Neural cell (in vitro differentiated cells): ENCODE measurements around the gene EFCAB12.

Source experiments
- EP300 ChIP-seq: fragments of 450-650 bp; conservative IDR thresholded peaks from 2 replicates; pipeline ENCODE4 v1.6.1; 2014; ENCODE audit warnings: antibody characterized with exemption, mild to moderate bottlenecking, moderate library complexity; ENCODE audit not compliant: poor library complexity, severe bottlenecking
- EZH2 ChIP-seq: fragments of 200-600, 300-800 bp; shearing (Covaris generic), sonication (generic); IDR thresholded peaks from 2 replicates; pipeline ENCODE4 v1.6.1; 2014; ENCODE audit warnings: antibody characterized with exemption, low read length, borderline replicate concordance, mild to moderate bottlenecking; ENCODE audit not compliant: insufficient read depth, poor library complexity, severe bottlenecking
- MXI1 ChIP-seq: fragments of 450-650 bp; conservative IDR thresholded peaks from 2 replicates; pipeline ENCODE4 v1.6.1; 2014; ENCODE audit warnings: antibody characterized with exemption, mild to moderate bottlenecking; ENCODE audit not compliant: poor library complexity, severe bottlenecking
- RAD21 ChIP-seq: fragments of 450-650 bp; conservative IDR thresholded peaks from 2 replicates; pipeline ENCODE4 v1.6.1; 2014; ENCODE audit warnings: antibody characterized with exemption, mild to moderate bottlenecking, moderate library complexity
- SMC3 ChIP-seq: fragments of 450-650 bp; conservative IDR thresholded peaks from 2 replicates; pipeline ENCODE4 v1.6.1; 2014; ENCODE audit warnings: antibody characterized with exemption, mild to moderate bottlenecking, moderate library complexity; ENCODE audit not compliant: poor library complexity
- TAF1 ChIP-seq: IDR thresholded peaks from 2 replicates; pipeline ENCODE4 v1.6.1; 2012; ENCODE audit warnings: low read depth
- TF ChIP-seq, protein P1 (sequence below): fragments of 450-650 bp; IDR thresholded peaks from 2 replicates; pipeline ENCODE4 v1.5.1; 2014; ENCODE audit warnings: antibody characterized with exemption, mild to moderate bottlenecking, moderate library complexity; ENCODE audit not compliant: poor library complexity, severe bottlenecking
- TF ChIP-seq, protein P2 (sequence below): IDR thresholded peaks from 2 replicates; pipeline ENCODE4 v1.6.1; 2012; ENCODE audit warnings: borderline replicate concordance

DNA sequence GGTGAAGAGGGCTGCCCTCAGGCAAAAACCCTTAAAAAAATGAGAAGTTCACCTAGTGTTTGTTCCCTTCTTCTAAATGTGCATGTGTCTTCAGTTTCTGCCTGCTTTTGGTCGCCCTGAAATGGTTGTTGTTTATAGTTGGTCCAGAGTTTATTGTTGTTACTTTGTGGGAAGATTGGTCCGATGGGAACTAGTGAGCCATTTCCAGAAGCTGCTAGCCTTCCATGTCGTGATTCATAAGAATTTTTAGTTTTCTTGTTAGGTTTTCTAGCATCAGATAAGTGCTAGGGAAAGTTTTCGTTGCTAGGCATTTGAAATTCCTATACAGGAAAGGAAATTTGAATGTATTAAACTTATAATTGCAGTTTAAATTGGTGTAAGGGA, 45.3 kb upstream of the EFCAB12 start:
- TF ChIP-seq TAF1 (no peak), EZH2 (no peak), MXI1 (no peak), EP300 (no peak), RAD21 (no peak), SMC3 (no peak)
- TF ChIP-seq, protein P1, sequence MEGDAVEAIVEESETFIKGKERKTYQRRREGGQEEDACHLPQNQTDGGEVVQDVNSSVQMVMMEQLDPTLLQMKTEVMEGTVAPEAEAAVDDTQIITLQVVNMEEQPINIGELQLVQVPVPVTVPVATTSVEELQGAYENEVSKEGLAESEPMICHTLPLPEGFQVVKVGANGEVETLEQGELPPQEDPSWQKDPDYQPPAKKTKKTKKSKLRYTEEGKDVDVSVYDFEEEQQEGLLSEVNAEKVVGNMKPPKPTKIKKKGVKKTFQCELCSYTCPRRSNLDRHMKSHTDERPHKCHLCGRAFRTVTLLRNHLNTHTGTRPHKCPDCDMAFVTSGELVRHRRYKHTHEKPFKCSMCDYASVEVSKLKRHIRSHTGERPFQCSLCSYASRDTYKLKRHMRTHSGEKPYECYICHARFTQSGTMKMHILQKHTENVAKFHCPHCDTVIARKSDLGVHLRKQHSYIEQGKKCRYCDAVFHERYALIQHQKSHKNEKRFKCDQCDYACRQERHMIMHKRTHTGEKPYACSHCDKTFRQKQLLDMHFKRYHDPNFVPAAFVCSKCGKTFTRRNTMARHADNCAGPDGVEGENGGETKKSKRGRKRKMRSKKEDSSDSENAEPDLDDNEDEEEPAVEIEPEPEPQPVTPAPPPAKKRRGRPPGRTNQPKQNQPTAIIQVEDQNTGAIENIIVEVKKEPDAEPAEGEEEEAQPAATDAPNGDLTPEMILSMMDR = no peak
- TF ChIP-seq, protein P2, sequence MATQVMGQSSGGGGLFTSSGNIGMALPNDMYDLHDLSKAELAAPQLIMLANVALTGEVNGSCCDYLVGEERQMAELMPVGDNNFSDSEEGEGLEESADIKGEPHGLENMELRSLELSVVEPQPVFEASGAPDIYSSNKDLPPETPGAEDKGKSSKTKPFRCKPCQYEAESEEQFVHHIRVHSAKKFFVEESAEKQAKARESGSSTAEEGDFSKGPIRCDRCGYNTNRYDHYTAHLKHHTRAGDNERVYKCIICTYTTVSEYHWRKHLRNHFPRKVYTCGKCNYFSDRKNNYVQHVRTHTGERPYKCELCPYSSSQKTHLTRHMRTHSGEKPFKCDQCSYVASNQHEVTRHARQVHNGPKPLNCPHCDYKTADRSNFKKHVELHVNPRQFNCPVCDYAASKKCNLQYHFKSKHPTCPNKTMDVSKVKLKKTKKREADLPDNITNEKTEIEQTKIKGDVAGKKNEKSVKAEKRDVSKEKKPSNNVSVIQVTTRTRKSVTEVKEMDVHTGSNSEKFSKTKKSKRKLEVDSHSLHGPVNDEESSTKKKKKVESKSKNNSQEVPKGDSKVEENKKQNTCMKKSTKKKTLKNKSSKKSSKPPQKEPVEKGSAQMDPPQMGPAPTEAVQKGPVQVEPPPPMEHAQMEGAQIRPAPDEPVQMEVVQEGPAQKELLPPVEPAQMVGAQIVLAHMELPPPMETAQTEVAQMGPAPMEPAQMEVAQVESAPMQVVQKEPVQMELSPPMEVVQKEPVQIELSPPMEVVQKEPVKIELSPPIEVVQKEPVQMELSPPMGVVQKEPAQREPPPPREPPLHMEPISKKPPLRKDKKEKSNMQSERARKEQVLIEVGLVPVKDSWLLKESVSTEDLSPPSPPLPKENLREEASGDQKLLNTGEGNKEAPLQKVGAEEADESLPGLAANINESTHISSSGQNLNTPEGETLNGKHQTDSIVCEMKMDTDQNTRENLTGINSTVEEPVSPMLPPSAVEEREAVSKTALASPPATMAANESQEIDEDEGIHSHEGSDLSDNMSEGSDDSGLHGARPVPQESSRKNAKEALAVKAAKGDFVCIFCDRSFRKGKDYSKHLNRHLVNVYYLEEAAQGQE = no peak
